GM23248 (cell line): ENCODE results near the gene P2RX7. TPM values are rescaled to one million over a fixed set of nuclear protein-coding genes. Genes with fewer than 3 reads are reported as not detected.
A peak's percentile ranks its signal among the peaks of the same experiment; 100 is the strongest.

Experiments used
- DNase-seq: peaks from one replicate; pipeline ENCODE4 v3.0.0-alpha.2; 2015
- H2AFZ ChIP-seq: fragments of 200-600 bp; sonication (generic); 2 replicates; pipeline ENCODE4 v1.6.1; 2016; ENCODE audit warnings: antibody characterized with exemption
- H3F3A ChIP-seq: fragments of 200-600 bp; sonication (generic); 2 replicates; pipeline ENCODE4 v1.6.1; 2016; ENCODE audit warnings: mild to moderate bottlenecking, antibody characterized with exemption, mixed run types; ENCODE audit not compliant: insufficient read depth
- H3K27ac ChIP-seq: fragments of 200-600 bp; sonication (generic); 2 replicates; pipeline ENCODE4 v1.5.1; 2016; ENCODE audit warnings: mild to moderate bottlenecking
- H3K27me3 ChIP-seq: fragments of 200-600 bp; sonication (generic); replicated peaks from 2 replicates; pipeline ENCODE4 v1.6.1; 2016; ENCODE audit warnings: mild to moderate bottlenecking; ENCODE audit not compliant: insufficient read depth
- H3K36me3 ChIP-seq: fragments of 200-600 bp; sonication (generic); 2 replicates; pipeline ENCODE4 v1.6.1; 2016; ENCODE audit warnings: low read depth, mild to moderate bottlenecking
- H3K4me1 ChIP-seq: fragments of 200-600 bp; sonication (generic); 2 replicates; pipeline ENCODE4 v1.6.1; 2016; ENCODE audit warnings: mild to moderate bottlenecking; ENCODE audit not compliant: insufficient read depth
- H3K4me2 ChIP-seq: fragments of 200-600 bp; sonication (generic); one replicate; pipeline ENCODE4 v1.6.1; 2016; ENCODE audit warnings: mild to moderate bottlenecking; ENCODE audit not compliant: unreplicated experiment
- H3K4me3 ChIP-seq: fragments of 200-600 bp; sonication (generic); 2 replicates; pipeline ENCODE4 v1.5.1; 2016; ENCODE audit warnings: mild to moderate bottlenecking
- H3K79me2 ChIP-seq: fragments of 200-600 bp; sonication (generic); 2 replicates; pipeline ENCODE4 v1.6.1; 2016; ENCODE audit warnings: mild to moderate bottlenecking; ENCODE audit not compliant: insufficient read depth
- H3K9ac ChIP-seq: fragments of 200-600 bp; sonication (generic); 2 replicates; pipeline ENCODE4 v1.6.1; 2016; ENCODE audit warnings: mild to moderate bottlenecking
- H3K9me2 ChIP-seq: fragments of 200-600 bp; sonication (generic); 2 replicates; pipeline ENCODE4 v1.6.1; 2016; ENCODE audit warnings: mixed run types, mild to moderate bottlenecking, moderate library complexity; ENCODE audit not compliant: insufficient read depth
- H3K9me3 ChIP-seq: fragments of 200-600 bp; sonication (generic); one replicate; pipeline ENCODE4 v1.6.1; 2017; ENCODE audit warnings: low read depth
- H4K20me1 ChIP-seq: fragments of 200-600 bp; sonication (generic); 2 replicates; pipeline ENCODE4 v1.6.0; 2016; ENCODE audit not compliant: insufficient read depth
- EZH2 ChIP-seq: fragments of 200-600 bp; sonication (generic); IDR thresholded peaks from 2 replicates; pipeline ENCODE4 v1.6.1; 2018; ENCODE audit warnings: antibody characterized with exemption, mild to moderate bottlenecking; ENCODE audit not compliant: insufficient read depth, poor library complexity, severe bottlenecking
- EZH2phosphoT487 ChIP-seq: fragments of 200-600 bp; sonication (generic); IDR thresholded peaks from 2 replicates; pipeline ENCODE4 v1.6.1; 2018; ENCODE audit warnings: antibody characterized with exemption, moderate library complexity, mild to moderate bottlenecking, low read depth; ENCODE audit not compliant: insufficient read depth
- WGBS, 2 experiments: methylation state at CpG; one replicate each; pipeline ENCODE4 v1.1.6; 2015 to 2017; ENCODE audit warnings: low lambda C conversion rate in 2 of 2, low coverage in 1 of 2; ENCODE audit errors: missing lambda C conversion rate in 2 of 2; 5-methylcytosine and 5-hydroxymethylcytosine counted together
- in situ Hi-C: fragments of 300-500 bp; cut with MboI; formaldehyde crosslinking; loops from 2 replicates; pipeline ENCODE4 v1.15.0; 2020
- polyA plus RNA-seq: library from polyadenylated mRNA; unstranded; fragments of >200 nt; fragmentation: Nextera tagmentation; extraction: Ambion mirVana; gene quantifications from 2 replicates; pipeline ENCODE4 v1.2.1, GENCODE V29; 2016
- total RNA-seq: library from RNA; depleted of rRNA; stranded (reverse); fragments of >200 nt; shearing (Covaris generic); gene quantifications from 2 replicates; pipeline ENCODE4 v1.2.3, GENCODE V29; 2014

Gene P2RX7
- total and polyA plus RNA-seq, 2 experiments from 2014 or later: 0.53 to 0.54 TPM

DNA sequence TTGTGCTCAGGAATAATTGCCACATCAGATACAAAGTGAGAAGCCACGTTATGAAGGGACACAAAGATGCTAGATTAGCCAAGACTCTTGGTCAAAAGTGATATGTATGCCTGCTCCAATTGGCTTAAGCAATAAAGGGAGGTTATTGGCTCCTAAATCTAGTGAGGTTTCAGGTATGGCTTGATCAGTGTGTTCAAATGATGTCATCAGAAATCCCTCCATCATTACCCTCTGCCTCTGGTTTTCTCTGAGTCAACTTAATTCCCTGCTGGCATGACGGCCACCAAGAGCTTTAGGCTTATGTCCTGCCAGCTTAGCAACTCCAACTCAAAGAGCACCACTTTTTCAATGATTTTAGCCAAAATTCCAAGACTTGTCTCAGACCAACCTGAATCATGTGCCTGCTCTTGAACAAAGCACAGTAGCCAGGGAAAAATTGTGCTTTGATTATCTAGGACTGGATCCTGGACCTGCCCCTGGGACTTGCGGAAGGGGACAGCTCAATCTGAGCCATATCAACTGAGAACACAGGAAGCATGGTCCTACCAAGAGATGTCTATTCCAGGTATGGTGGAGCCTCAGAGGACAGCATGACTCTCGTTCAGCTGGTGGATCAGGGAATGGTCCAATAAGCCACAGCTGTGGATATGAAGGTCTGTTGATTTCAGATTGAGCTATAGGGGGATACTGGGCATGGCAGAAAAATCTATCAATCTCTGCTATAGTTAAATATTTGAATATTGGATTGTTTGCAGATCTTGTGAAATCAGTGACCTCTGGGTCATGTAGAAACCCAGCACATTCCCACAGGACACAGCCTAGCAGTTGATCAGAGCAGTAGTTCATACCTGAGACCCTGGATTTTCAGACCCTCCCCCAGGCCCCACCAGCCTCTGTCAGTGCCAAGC lies 16.1 kb upstream of the P2RX7 start:
- no peaks in the 10 kb centered on the region for H3K9me3 ChIP-seq
- H3K4me1 ChIP-seq: no peaks in the 10 kb centered on the region
- H3K4me2 ChIP-seq: no peak overlapping the region
- H3K36me3 ChIP-seq: no peaks in the 10 kb centered on the region
- DNase-seq: no peak
- TF ChIP-seq EZH2phosphoT487 (no peak), EZH2 (no peak)
- peaks cover 14% of the 10 kb centered on the region for H3K27me3 ChIP-seq
- no peaks in the 10 kb centered on the region for H3F3A ChIP-seq
- in situ Hi-C loops: no loop called here
- H3K4me3 ChIP-seq: no peak overlapping the region
- no peak overlapping the region for H3K9ac ChIP-seq
- no peak overlapping the region for H2AFZ ChIP-seq
- no peaks in the 10 kb centered on the region for H3K79me2 ChIP-seq
- H3K27ac ChIP-seq: no peak overlapping the region
- WGBS, 2 experiments: 58 to 64% methylated on average over 4 of the region's 4 CpGs
- H4K20me1 ChIP-seq: no peaks in the 10 kb centered on the region
- no peaks in the 10 kb centered on the region for H3K9me2 ChIP-seq

DNA sequence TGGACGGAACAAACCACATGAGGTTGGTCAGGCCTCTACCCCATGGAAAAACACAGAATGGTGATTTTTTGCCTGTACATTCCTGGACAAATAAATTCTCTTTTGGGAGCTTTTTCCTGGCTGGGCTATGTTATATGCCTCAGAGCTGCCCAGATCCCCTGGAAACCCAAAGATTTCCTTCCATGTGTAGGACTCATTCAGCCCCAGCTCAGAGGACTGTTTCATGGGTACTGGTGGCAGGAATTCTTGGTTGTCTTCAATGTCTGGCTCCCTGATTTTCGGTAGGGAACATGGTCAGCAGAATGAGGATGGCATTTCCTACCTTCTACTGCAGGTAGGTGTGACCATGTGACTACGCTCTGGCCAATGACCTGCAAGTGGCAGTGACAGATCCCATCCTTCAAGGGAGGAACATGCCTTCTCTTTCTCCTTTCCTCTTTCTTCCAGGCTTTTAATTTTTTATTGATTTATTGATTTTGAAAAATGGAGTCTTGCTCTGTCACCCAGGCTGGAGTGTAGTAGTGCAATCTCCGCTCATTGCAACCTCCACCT lies 15.4 kb upstream of the P2RX7 start:
- Histone ChIP-seq H3K27me3 (peaks cover 17% of the 10 kb centered on the region), H3K9ac (no peak overlapping the region), H3K4me3 (no peak overlapping the region), H3K4me2 (no peak overlapping the region), H3K79me2 (no peaks in the 10 kb centered on the region), H3K9me3 (no peaks in the 10 kb centered on the region), H4K20me1 (no peaks in the 10 kb centered on the region), H3K9me2 (no peaks in the 10 kb centered on the region), H3F3A (no peaks in the 10 kb centered on the region), H3K36me3 (no peaks in the 10 kb centered on the region), H3K27ac (no peak overlapping the region), H3K4me1 (no peaks in the 10 kb centered on the region), H2AFZ (no peak overlapping the region)
- TF ChIP-seq EZH2phosphoT487 (no peak), EZH2 (no peak)
- DNase-seq: no peak
- WGBS, 2 experiments: 62 to 76% methylated on average over 4 of the region's 4 CpGs
- in situ Hi-C loops: no loop called here

- H3F3A ChIP-seq: no peaks in the 10 kb centered on the region
- no peak overlapping the region for H3K4me3 ChIP-seq
- no peak for TF ChIP-seq EZH2phosphoT487
- TF ChIP-seq EZH2: no peak
- H3K9ac ChIP-seq: no peak overlapping the region
- H2AFZ ChIP-seq: no peak overlapping the region
- in situ Hi-C loops: no loop called here
- DNase-seq: peak; percentile 61
- 36 to 42% methylated on average over 6 of the region's 6 CpGs for WGBS, 2 experiments
- H3K36me3 ChIP-seq: no peaks in the 10 kb centered on the region
- no peaks in the 10 kb centered on the region for H4K20me1 ChIP-seq
- peaks cover 9% of the 10 kb centered on the region for H3K4me1 ChIP-seq
- H3K4me2 ChIP-seq: no peak overlapping the region
- no peaks in the 10 kb centered on the region for H3K9me3 ChIP-seq
- H3K27me3 ChIP-seq: peaks cover 17% of the 10 kb centered on the region
- no peak overlapping the region for H3K27ac ChIP-seq
- no peaks in the 10 kb centered on the region for H3K79me2 ChIP-seq
- no peaks in the 10 kb centered on the region for H3K9me2 ChIP-seq
These were observed 12.4 kb upstream of the P2RX7 start for GRCh38 chr12:121120323-121120722.

GRCh38 chr12:121120989-121121755 lies 11.5 kb upstream of the P2RX7 start:
- DNase-seq: no peak
- Histone ChIP-seq H3K9me2 (no peaks in the 10 kb centered on the region), H2AFZ (no peak overlapping the region), H3K9me3 (no peaks in the 10 kb centered on the region), H3F3A (no peaks in the 10 kb centered on the region), H3K27me3 (peaks cover 17% of the 10 kb centered on the region), H3K9ac (no peak overlapping the region), H3K4me3 (no peak overlapping the region), H3K4me2 (no peak overlapping the region), H3K36me3 (no peaks in the 10 kb centered on the region), H4K20me1 (no peaks in the 10 kb centered on the region), H3K79me2 (no peaks in the 10 kb centered on the region), H3K4me1 (peaks cover 9% of the 10 kb centered on the region), H3K27ac (no peak overlapping the region)
- 58 to 62% methylated on average over 7 to 8 of the region's 8 CpGs for WGBS, 2 experiments
- TF ChIP-seq EZH2 (no peak), EZH2phosphoT487 (no peak)
- in situ Hi-C loops: no loop called here
